Glomerular endothelial cell (primary cell): ENCODE measurements around the gene IQGAP3. TPM values are rescaled to one million over a fixed set of nuclear protein-coding genes. Genes with fewer than 3 reads are reported as not detected.

Experiments
- DNase-seq: peaks from one replicate; pipeline ENCODE4 v3.0.0-alpha.2; 2011; ENCODE audit warnings: low read depth, low spot score; ENCODE audit errors: extremely low read depth
- total RNA-seq: library from RNA; depleted of rRNA; stranded (reverse); fragments of >200 nt; gene quantifications from 2 replicates; pipeline ENCODE4 v1.2.3, GENCODE V29; 2015

Gene IQGAP3
- total RNA-seq, 1 donor from 2014 or later = 14.5 TPM

GRCh38 chr1:156544592-156545102, 27.7 kb downstream of the IQGAP3 start:
- no peak for DNase-seq

- DNase-seq = no peak
These were observed 29.3 kb downstream of the IQGAP3 start for GRCh38 chr1:156543066-156543465.

- DNase-seq = no peak
These were observed 31.4 kb downstream of the IQGAP3 start for GRCh38 chr1:156540955-156541354.

- DNase-seq = no peak
These were observed 32.5 kb downstream of the IQGAP3 start for GRCh38 chr1:156539818-156540355.

GRCh38 chr1:156538711-156539440, 33.5 kb downstream of the IQGAP3 start:
- no peak for DNase-seq

GRCh38 chr1:156537027-156537426, 35.3 kb downstream of the IQGAP3 start:
- DNase-seq = no peak

- no peak for DNase-seq
These were observed 37.8 kb downstream of the IQGAP3 start for GRCh38 chr1:156534424-156535060.

GRCh38 chr1:156533568-156534220, 38.7 kb downstream of the IQGAP3 start:
- no peak for DNase-seq

GRCh38 chr1:156532374-156532773, 40.0 kb downstream of the IQGAP3 start:
- DNase-seq = no peak

- no peak for DNase-seq
These were observed 42.4 kb downstream of the IQGAP3 start for GRCh38 chr1:156530006-156530405.

- no peak for DNase-seq
These were observed 43.4 kb downstream of the IQGAP3 start for GRCh38 chr1:156528875-156529425.

GRCh38 chr1:156528231-156528630, 44.1 kb downstream of the IQGAP3 start:
- DNase-seq = no peak

- DNase-seq = no peak
These were observed 44.8 kb downstream of the IQGAP3 start for GRCh38 chr1:156527584-156527983.

GRCh38 chr1:156525856-156526489, 46.4 kb downstream of the IQGAP3 start:
- no peak for DNase-seq

- DNase-seq = no peak
These were observed 47.3 kb downstream of the IQGAP3 start for GRCh38 chr1:156525071-156525501.

- DNase-seq = no peak
These were observed 47.9 kb downstream of the IQGAP3 start for GRCh38 chr1:156524481-156524869.

- DNase-seq = no peak
These were observed 48.4 kb downstream of the IQGAP3 start for GRCh38 chr1:156523801-156524480.

- DNase-seq = no peak
These were observed 49.9 kb downstream of the IQGAP3 start for GRCh38 chr1:156522443-156522970.

- DNase-seq = no peak
These were observed 54.6 kb downstream of the IQGAP3 start for GRCh38 chr1:156517748-156518147.

GRCh38 chr1:156516821-156517220, 55.5 kb downstream of the IQGAP3 start:
- no peak for DNase-seq
